HepG2 (cell line): ENCODE data around the gene ETFA.

ENCODE experiments used
- POLR2A ChIP-seq, 2 experiments: IDR thresholded peaks; 2 replicates each; pipeline ENCODE4 v1.6.1; 2011; ENCODE audit warnings: low read depth in 2 of 2, low read length in 2 of 2, mild to moderate bottlenecking in 1 of 2, moderate library complexity in 1 of 2; ENCODE audit not compliant: insufficient read depth in 1 of 2
- POLR2AphosphoS5 ChIP-seq: IDR thresholded peaks from 2 replicates; pipeline ENCODE4 v1.6.1; 2012; ENCODE audit warnings: low read depth, low read length
- ZC3H13 ChIP-seq: sonication (generic); formaldehyde crosslinking; IDR thresholded peaks from 2 replicates; pipeline ENCODE4 v1.8.1; 2023; ENCODE audit warnings: mild to moderate bottlenecking, missing genetic modification reagents, moderate library complexity
- ZNF224 ChIP-seq: sonication (generic); formaldehyde crosslinking; IDR thresholded peaks from 2 replicates; pipeline ENCODE4 v1.5.0; 2020; ENCODE audit warnings: mild to moderate bottlenecking, missing genetic modification reagents
- TF ChIP-seq, protein P1 (sequence below), 2 experiments: sonication (generic) in 1 of 2; formaldehyde crosslinking in 1 of 2; IDR thresholded peaks; 2 replicates each; pipeline versions ENCODE4 v1.4.0 to v1.6.1; 2018 to 2020; ENCODE audit warnings: missing genetic modification reagents in 2 of 2, borderline replicate concordance in 1 of 2, low read depth in 1 of 2, mild to moderate bottlenecking in 1 of 2, missing biosample characterization in 1 of 2
- TF ChIP-seq, protein P2 (sequence below): sonication (generic); formaldehyde crosslinking; IDR thresholded peaks from 2 replicates; pipeline ENCODE4 v1.5.0; 2020; ENCODE audit warnings: mild to moderate bottlenecking, missing genetic modification reagents, moderate library complexity

- TF ChIP-seq ZC3H13 (CRISPR knock-in tag) (no peak), POLR2AphosphoS5 (no peak), ZNF224 (CRISPR knock-in tag) (no peak), POLR2A (IDR thresholded peaks at IDR 0.05; ENCODE audit: insufficient read depth in 1 of 2, low read depth in 2 of 2, low read length in 2 of 2) (no peak)
- TF ChIP-seq, protein P1, sequence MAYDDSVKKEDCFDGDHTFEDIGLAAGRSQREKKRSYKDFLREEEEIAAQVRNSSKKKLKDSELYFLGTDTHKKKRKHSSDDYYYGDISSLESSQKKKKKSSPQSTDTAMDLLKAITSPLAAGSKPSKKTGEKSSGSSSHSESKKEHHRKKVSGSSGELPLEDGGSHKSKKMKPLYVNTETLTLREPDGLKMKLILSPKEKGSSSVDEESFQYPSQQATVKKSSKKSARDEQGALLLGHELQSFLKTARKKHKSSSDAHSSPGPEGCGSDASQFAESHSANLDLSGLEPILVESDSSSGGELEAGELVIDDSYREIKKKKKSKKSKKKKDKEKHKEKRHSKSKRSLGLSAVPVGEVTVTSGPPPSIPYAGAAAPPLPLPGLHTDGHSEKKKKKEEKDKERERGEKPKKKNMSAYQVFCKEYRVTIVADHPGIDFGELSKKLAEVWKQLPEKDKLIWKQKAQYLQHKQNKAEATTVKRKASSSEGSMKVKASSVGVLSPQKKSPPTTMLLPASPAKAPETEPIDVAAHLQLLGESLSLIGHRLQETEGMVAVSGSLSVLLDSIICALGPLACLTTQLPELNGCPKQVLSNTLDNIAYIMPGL (CRISPR knock-in tag; IDR thresholded peaks at IDR 0.05; ENCODE audit: borderline replicate concordance in 1 of 2, low read depth in 1 of 2): no peak
- TF ChIP-seq, protein P2, sequence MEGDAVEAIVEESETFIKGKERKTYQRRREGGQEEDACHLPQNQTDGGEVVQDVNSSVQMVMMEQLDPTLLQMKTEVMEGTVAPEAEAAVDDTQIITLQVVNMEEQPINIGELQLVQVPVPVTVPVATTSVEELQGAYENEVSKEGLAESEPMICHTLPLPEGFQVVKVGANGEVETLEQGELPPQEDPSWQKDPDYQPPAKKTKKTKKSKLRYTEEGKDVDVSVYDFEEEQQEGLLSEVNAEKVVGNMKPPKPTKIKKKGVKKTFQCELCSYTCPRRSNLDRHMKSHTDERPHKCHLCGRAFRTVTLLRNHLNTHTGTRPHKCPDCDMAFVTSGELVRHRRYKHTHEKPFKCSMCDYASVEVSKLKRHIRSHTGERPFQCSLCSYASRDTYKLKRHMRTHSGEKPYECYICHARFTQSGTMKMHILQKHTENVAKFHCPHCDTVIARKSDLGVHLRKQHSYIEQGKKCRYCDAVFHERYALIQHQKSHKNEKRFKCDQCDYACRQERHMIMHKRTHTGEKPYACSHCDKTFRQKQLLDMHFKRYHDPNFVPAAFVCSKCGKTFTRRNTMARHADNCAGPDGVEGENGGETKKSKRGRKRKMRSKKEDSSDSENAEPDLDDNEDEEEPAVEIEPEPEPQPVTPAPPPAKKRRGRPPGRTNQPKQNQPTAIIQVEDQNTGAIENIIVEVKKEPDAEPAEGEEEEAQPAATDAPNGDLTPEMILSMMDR (CRISPR knock-in tag): no peak
These were observed 32.6 kb downstream of the ETFA start for GRCh38 chr15:76278651-76279050.
